Spleen (tissue), 11 donors: Measurements from ENCODE around the gene BBIP1. TPM values are rescaled to one million over a fixed set of nuclear protein-coding genes. Genes with fewer than 3 reads are reported as not detected.

ENCODE experiments used
- DNase-seq: peaks from one replicate; pipeline ENCODE4 v3.0.0-alpha.2; 2020
- H3K27ac ChIP-seq, 8 donors: fragments of 200-600 bp; sonication (generic) in 7 of 8; 1 replicate in 4 of 8; 2 replicates in 4 of 8; pipeline versions ENCODE4 v1.5.0 to v1.8.0; 2016 to 2021; ENCODE audit warnings: inconsistent platforms in 4 of 8, mild to moderate bottlenecking in 4 of 8, moderate library complexity in 1 of 8
- H3K27me3 ChIP-seq, 7 donors: fragments of 200-600 bp; sonication (generic) in 6 of 7; replicated peaks in 1 of 7; 1 replicate in 4 of 7; 2 replicates in 3 of 7; pipeline versions ENCODE4 v1.5.0 to v1.8.0; 2016 to 2021; ENCODE audit warnings: inconsistent platforms in 3 of 7, mild to moderate bottlenecking in 1 of 7
- H3K36me3 ChIP-seq, 6 donors: fragments of 200-600 bp; sonication (generic) in 5 of 6; 1 replicate in 4 of 6; 2 replicates in 2 of 6; pipeline versions ENCODE4 v1.5.0 to v1.8.0; 2016 to 2021; ENCODE audit warnings: inconsistent platforms in 2 of 6
- H3K4me1 ChIP-seq, 6 donors: fragments of 200-600 bp; sonication (generic) in 5 of 6; 1 replicate in 3 of 6; 2 replicates in 3 of 6; pipeline versions ENCODE4 v1.5.0 to v1.8.0; 2016 to 2021; ENCODE audit warnings: inconsistent platforms in 3 of 6
- H3K4me3 ChIP-seq, 8 donors: fragments of 200-600 bp; sonication (generic) in 7 of 8; 1 replicate in 4 of 8; 2 replicates in 4 of 8; pipeline versions ENCODE4 v1.5.0 to v1.8.0; 2016 to 2021; ENCODE audit warnings: inconsistent platforms in 4 of 8, mild to moderate bottlenecking in 4 of 8, moderate library complexity in 2 of 8
- H3K9me3 ChIP-seq, 8 donors: fragments of 200-600 bp; sonication (generic) in 7 of 8; 1 replicate in 4 of 8; 2 replicates in 4 of 8; pipeline versions ENCODE4 v1.5.0 to v1.8.0; 2016 to 2021; ENCODE audit warnings: inconsistent platforms in 4 of 8
- CTCF ChIP-seq, 11 experiments: fragments of 200-600 bp in 7 of 11; fragments of 450-650 bp in 4 of 11; sonication (generic) in 4 of 11; IDR thresholded peaks in 8 of 11; conservative IDR thresholded peaks in 3 of 11; 1 replicate in 7 of 11; 2 replicates in 4 of 11; pipeline versions ENCODE4 v1.4.0 to v1.8.0; 2016 to 2021; ENCODE audit warnings: antibody characterized with exemption in 11 of 11, inconsistent platforms in 4 of 11, mild to moderate bottlenecking in 1 of 11
- POLR2A ChIP-seq, 3 donors: fragments of 450-650 bp; IDR thresholded peaks; one replicate each; pipeline ENCODE4 v1.5.1; 2017; ENCODE audit warnings: antibody characterized with exemption in 3 of 3, mild to moderate bottlenecking in 1 of 3
- POLR2AphosphoS5 ChIP-seq, 3 donors: sonication (generic); formaldehyde crosslinking; IDR thresholded peaks; one replicate each; pipeline ENCODE4 v1.5.1; 2017; ENCODE audit warnings: antibody characterized with exemption in 3 of 3
- WGBS, 5 donors: extraction: QIAGEN DNeasy Blood & Tissue Kit in 3 of 5; methylation state at CpG; one replicate each; pipeline versions ENCODE4 v1.1.5 to v1.1.7; 2013 to 2018; 5-methylcytosine and 5-hydroxymethylcytosine counted together
- intact Hi-C: fragments of 100-400 bp; cut with DNase I; formaldehyde crosslinking; loops from one replicate; pipeline ENCODE4 v1.15.0; 2023; ENCODE audit warnings: low total_unique reads
- polyA plus RNA-seq, 3 donors: library from polyadenylated mRNA; stranded (reverse); fragments of 200-250 nt; gene quantifications; one replicate each; pipeline ENCODE4 v1.2.1, GENCODE V29; 2013
- total RNA-seq, 7 donors: library from RNA; depleted of rRNA in 3 of 7; stranded (reverse); fragments of >200 nt in 3 of 7; fragmentation: NEBNext Ultra II Directional in 4 of 7; extraction: Animal tissue kit (Norgen Biotek cat#: 25700) in 4 of 7; gene quantifications; one replicate each; pipeline versions ENCODE4 v1.1.0 to v1.2.1, GENCODE V29; 2016 to 2021
- donor health status: healthy with polysubstance abuse.
- donor health status: DM: no; HTN: no; CAD: no; lungs with moderate emphysema.
- donor health status: DM: no; HTN: no; CAD: no.
- donor health status: Bipolar disorder and iron deficiency.
- donor health status: healthy.
- donor health status: DM: no; HTN: no; CAD: no.
- donor health status: DM: yes; HTN: yes; CAD: no.

BBIP1 gene
- total and polyA plus RNA-seq, 10 donors: 20.7 to 40.0 (median 27.1) TPM

GRCh38 chr10:110939419-110939818 is 20.4 kb upstream of the BBIP1 start:
- Histone ChIP-seq H3K4me1 (peaks cover 0 to 51% (median 8%) of the 10 kb centered on the region in 6 donors), H3K36me3 (peaks cover 0 to 37% (median 11%) of the 10 kb centered on the region in 6 donors), H3K9me3 (peaks cover 0 to 13% (median 0%) of the 10 kb centered on the region in 8 donors), H3K4me3 (no peak overlapping the region), H3K27me3 (no peaks in the 10 kb centered on the region), H3K27ac (no peak overlapping the region)
- 95 to 99% (median 97%) methylated on average over 4 of the region's 4 CpGs for WGBS, 5 donors
- DNase-seq: no peak
- intact Hi-C loops: no loop called here
- TF ChIP-seq POLR2AphosphoS5 (IDR thresholded peaks at IDR 0.05) (no peak), CTCF (IDR thresholded peaks at IDR 0.05 in 8 of 11, conservative IDR thresholded peaks at IDR 0.05 in 3 of 11) (no peak)

- Histone ChIP-seq H3K9me3 (no peaks in the 10 kb centered on the region), H3K36me3 (peaks cover 0 to 19% (median 8%) of the 10 kb centered on the region in 6 donors), H3K4me3 (no peak overlapping the region), H3K27ac (no peak overlapping the region), H3K4me1 (peaks cover 0 to 65% (median 16%) of the 10 kb centered on the region in 6 donors), H3K27me3 (no peaks in the 10 kb centered on the region)
- intact Hi-C loops: no loop called here
- TF ChIP-seq CTCF (IDR thresholded peaks at IDR 0.05 in 8 of 11, conservative IDR thresholded peaks at IDR 0.05 in 3 of 11): no peak
- no peak for TF ChIP-seq POLR2A (IDR thresholded peaks at IDR 0.05)
- TF ChIP-seq POLR2AphosphoS5 (IDR thresholded peaks at IDR 0.05): no peak
- WGBS, 5 donors: 95 to 98% (median 97%) methylated on average over 17 to 18 of the region's 18 CpGs
- no peak for DNase-seq
Measured at GRCh38 chr10:110936757-110937156, 17.8 kb upstream of the BBIP1 start.

- DNase-seq: no peak
- H3K4me3 ChIP-seq: no peak overlapping the region
- peaks cover 0 to 83% (median 43%) of the 10 kb centered on the region in 6 donors for H3K4me1 ChIP-seq
- peaks cover 0 to 9% (median 3%) of the 10 kb centered on the region in 6 donors for H3K36me3 ChIP-seq
- no peaks in the 10 kb centered on the region for H3K27me3 ChIP-seq
- intact Hi-C loops: no loop called here
- H3K9me3 ChIP-seq: no peaks in the 10 kb centered on the region
- no peak overlapping the region for H3K27ac ChIP-seq
- TF ChIP-seq POLR2A (IDR thresholded peaks at IDR 0.05) (no peak), CTCF (IDR thresholded peaks at IDR 0.05 in 8 of 11, conservative IDR thresholded peaks at IDR 0.05 in 3 of 11) (no peak), POLR2AphosphoS5 (IDR thresholded peaks at IDR 0.05) (no peak)
- WGBS, 5 donors: 52 to 86% (median 70%) methylated on average over 1 of the region's 1 CpG
Measured at GRCh38 chr10:110932505-110933180, 13.7 kb upstream of the BBIP1 start.

- Histone ChIP-seq H3K9me3 (no peaks in the 10 kb centered on the region), H3K36me3 (peaks cover 0 to 3% (median 2%) of the 10 kb centered on the region in 6 donors), H3K27me3 (no peaks in the 10 kb centered on the region), H3K27ac (no peak overlapping the region), H3K4me3 (no peak overlapping the region), H3K4me1 (peaks cover 0 to 83% (median 48%) of the 10 kb centered on the region in 6 donors)
- no peak for TF ChIP-seq POLR2A (IDR thresholded peaks at IDR 0.05)
- TF ChIP-seq POLR2AphosphoS5 (IDR thresholded peaks at IDR 0.05): no peak
- TF ChIP-seq CTCF (IDR thresholded peaks at IDR 0.05 in 8 of 11, conservative IDR thresholded peaks at IDR 0.05 in 3 of 11): no peak
- DNase-seq: no peak
- intact Hi-C loops: no loop called here
- whole genome bisulfite sequencing, 5 donors: 27 to 48% (median 33%) methylated on average over 1 of the region's 1 CpG
Measured at GRCh38 chr10:110931769-110932381, 12.9 kb upstream of the BBIP1 start.
